LNCaP clone FGC (cell line): ENCODE measurements around the gene VAMP1.
A peak's percentile ranks its signal among the peaks of the same experiment; 100 is the strongest.
"Not testable (repeated sequence)": the region's sequence is repeated elsewhere in the genome, so short reads cannot be mapped to it uniquely, and the experiment has no call there.

Experiments
- DNase-seq: peaks from one replicate; pipeline ENCODE4 v3.0.0-alpha.2; 2011; ENCODE audit warnings: low read depth
- H3K4me3 ChIP-seq: 2 replicates; pipeline ENCODE4 v1.5.1; 2011; ENCODE audit warnings: mild to moderate bottlenecking, low read depth, low read length, control low read depth
- TF ChIP-seq, protein P1 (sequence below): IDR thresholded peaks from 2 replicates; pipeline ENCODE4 v1.5.1; 2012; ENCODE audit warnings: mild to moderate bottlenecking; ENCODE audit not compliant: control insufficient read depth, insufficient read depth; ENCODE audit errors: extremely low read depth

VAMP1 gene, protein sequence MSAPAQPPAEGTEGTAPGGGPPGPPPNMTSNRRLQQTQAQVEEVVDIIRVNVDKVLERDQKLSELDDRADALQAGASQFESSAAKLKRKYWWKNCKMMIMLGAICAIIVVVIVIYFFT

DNA sequence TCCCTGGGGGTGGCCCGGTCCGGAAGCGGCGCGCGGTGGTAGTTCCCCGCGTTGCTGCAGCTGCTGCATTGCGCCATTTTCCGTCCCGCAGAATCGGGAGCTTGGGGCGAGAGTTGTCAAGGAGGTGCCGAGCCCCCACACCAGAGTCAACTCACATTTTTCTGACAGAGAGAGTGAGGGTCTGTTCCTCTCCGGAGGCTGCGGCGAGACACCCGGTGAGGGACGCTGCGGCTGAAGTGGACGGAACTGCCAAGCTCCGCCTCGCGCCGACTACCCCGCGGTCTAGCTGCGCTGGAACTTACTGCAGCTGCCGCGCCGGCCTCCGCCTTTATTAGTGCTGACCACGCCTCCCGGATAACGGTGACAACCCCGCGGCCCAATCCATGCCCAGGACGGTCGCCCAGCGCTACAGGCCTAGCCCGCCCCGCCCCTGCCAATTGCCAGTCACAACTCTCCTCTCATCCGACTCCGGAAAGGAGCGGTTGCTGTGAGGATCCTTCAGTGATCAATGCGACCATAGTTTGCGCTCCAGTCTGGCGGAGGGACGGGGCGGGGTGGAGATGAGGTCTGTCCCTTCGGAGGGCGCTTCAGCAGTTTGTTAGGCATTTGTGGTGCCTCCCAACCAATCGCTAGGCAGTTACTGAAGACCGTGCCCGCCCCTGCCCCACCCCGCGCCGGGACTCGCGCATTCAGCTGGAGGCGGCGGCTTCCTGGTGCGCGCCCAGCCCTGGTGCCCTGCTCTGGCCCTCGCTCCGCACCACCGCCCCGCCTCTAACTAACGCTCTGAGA lies at the start of gene VAMP1:
VAMP1 (minus strand) TSS at position 303 of the 789 bp plus-strand sequence; CDS start at position 157, 146 bp downstream.
- TF ChIP-seq, protein P1, sequence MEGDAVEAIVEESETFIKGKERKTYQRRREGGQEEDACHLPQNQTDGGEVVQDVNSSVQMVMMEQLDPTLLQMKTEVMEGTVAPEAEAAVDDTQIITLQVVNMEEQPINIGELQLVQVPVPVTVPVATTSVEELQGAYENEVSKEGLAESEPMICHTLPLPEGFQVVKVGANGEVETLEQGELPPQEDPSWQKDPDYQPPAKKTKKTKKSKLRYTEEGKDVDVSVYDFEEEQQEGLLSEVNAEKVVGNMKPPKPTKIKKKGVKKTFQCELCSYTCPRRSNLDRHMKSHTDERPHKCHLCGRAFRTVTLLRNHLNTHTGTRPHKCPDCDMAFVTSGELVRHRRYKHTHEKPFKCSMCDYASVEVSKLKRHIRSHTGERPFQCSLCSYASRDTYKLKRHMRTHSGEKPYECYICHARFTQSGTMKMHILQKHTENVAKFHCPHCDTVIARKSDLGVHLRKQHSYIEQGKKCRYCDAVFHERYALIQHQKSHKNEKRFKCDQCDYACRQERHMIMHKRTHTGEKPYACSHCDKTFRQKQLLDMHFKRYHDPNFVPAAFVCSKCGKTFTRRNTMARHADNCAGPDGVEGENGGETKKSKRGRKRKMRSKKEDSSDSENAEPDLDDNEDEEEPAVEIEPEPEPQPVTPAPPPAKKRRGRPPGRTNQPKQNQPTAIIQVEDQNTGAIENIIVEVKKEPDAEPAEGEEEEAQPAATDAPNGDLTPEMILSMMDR = no peak
- DNase-seq = peak; percentile 88
- H3K4me3 ChIP-seq = peak within 1 kb of the TSS; percentile 74

DNA sequence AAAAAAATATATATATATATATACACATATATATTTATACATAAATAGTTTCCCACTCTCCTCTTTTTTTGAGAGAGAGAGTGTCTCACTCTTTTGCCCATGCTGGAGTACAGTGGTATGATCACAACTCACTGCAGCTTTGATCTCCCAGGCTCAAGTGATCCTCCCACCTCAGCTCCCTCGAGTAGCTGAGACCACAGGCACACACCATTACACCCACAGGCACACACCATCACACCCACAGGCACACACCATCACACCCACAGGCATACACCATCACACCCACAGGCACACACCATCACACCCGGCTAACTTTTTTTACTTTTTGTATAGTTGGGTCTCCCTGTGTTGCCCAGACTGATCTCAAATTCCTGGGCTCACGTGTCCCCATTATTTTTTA lies 49.7 kb upstream of the VAMP1 start:
- TF ChIP-seq, protein P1 = no peak
- no peak overlapping the region for H3K4me3 ChIP-seq
- no peak for DNase-seq

DNA sequence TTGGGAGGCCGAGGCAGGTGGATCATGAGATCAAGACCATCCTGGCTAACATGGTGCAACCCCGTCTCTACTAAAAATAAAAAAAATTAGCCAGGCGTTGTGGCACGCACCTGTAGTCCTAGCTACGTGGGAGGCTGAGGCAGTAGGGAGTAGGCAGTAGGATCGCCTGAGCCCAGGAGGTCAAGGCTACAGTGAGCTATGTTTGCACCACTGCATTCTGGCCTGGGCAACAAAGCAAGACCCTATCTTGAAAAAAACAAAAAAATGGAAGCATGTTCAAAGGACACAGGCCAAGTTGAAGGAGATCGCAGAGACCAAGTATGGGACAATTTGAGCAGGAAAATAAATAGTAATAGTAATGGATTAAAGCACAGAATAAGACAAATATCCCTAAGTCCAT lies 37.6 kb upstream of the VAMP1 start:
- H3K4me3 ChIP-seq = no peak overlapping the region
- TF ChIP-seq, protein P1 = no peak
- DNase-seq = no peak

DNA sequence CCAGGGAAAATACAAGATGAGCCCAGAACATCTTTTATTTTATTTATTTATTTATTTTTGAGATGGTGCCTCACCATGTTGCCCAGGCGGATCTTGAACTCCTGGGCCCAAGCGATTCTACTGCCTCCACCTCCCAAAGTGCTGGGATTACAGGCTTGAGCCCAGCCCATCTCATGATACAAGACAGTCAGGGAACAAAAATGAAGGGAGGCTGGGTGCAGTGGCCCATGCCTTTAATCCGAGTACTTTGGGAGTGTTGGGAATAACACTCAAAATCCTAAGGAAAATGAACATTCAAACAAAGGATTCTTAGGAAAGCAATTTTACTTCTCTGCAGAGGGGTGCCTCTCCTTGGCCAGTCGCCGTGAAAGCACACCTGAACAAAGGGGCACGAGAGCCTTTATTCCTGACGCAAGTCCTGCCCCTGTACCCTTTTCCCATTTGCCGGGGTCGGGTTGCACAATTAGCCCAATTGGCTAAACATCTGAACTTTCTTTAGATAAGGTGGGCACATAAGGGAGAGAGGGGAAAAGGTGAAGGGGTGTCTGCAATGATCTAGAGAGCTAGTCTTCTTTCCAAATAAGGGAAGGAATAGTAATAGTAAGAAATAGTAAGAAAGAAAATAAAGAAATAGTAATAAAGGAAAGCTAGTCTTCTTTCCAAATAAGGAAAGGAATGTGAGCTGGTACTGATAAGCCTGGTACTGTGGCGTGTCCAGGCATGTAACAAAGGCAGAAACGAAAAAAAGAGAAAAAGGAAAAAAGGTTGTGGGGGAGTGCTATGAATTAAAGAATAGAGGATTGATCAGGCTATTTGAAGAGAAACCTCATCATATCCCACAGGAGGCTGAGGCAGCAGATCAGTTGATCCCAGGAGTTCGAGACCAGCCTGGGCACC lies 36.9 kb upstream of the VAMP1 start:
- no peak for DNase-seq
- H3K4me3 ChIP-seq = no peak overlapping the region
- TF ChIP-seq, protein P1 = no peak

DNA sequence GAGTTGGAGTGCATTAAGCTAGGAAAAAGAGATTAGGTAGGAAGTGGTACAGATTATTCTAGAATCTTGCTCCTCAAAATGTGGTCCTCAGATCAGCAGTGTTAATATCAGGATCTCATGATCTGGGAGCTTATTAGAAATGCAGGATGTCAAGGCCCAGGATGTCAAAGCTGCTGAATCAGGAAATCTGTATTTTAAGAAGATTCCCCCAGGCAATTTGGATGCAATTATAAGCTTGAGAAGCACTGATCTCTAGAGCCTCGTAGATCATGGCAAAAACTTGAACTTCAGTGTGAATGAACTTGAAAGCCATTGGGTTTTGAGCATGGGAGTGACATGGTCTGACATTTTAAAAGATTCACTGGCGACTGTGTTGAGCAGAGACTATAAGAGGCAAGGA lies 30.0 kb upstream of the VAMP1 start:
- no peak for DNase-seq
- H3K4me3 ChIP-seq = no peak overlapping the region
- TF ChIP-seq, protein P1 = no peak

DNA sequence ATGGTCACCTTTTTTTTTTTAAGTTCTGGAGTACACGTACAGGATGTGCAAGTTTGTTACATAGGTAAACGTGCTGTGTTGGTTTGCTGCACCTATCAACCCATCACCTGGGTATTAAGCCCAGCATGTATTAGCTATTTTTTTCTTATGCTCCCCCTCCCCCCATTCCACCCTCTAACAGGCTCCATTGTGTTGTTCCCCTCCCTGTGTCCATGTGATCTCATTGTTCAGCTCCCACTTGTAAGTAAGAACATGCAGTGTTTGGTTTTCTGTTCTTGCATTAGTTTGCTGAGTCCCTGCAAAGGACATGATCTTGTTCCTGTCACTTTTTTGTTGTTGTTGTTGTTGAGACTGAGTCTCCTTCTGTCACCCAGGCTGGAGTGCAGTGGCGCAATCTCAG lies 26.8 kb upstream of the VAMP1 start:
- DNase-seq, H3K4me3 ChIP-seq: not testable (repeated sequence)

DNA sequence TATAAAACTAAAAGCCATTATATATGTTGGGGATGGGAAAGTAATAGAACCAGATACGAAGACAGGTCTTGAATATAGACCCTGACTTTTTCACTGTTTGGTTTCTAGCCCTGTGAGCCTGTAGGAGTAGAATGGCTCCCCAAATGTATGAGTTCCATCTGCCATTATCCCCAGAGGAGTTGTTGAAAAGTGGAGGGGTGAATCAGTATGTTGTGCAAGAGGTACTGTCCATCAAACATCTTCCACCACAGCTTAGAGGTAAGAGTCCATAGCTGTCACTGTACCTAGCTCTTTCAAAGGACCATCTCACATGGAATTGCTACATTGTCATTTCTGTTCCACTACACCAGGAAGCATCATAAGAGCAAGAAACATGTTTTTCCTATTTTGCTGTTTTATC lies 24.5 kb upstream of the VAMP1 start:
- DNase-seq = no peak
- H3K4me3 ChIP-seq = peak overlapping the region; percentile 99
- TF ChIP-seq, protein P1 = no peak
